ENCODE data around the gene FAM151B. TPM values are rescaled to one million over a fixed set of nuclear protein-coding genes. Genes with fewer than 3 reads are reported as not detected.

The FAM151B gene
- total and polyA plus RNA-seq, 2 donors (not counting 1 experiment from before 2014, with no cell fraction given): 1.1 TPM; not detected in 1

DNA sequence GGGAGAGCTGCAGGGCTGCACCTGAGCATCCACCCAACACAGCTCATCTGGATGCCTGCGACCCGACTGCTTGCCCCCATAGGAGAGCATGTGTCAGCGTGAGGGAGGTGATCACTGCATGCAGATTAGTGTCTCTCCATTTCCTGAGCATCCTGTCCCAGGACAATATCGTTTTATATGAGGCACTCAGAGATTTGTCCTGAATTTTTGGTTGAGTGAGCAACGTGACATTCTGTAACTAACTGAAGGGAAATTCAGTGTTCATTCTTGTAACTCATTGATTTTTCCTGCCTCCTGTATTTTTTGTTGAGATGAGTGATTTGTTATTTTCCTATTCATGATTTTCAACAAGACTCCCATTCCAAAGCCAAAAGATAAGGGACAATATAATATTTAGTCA, 102.9 kb downstream of the FAM151B start:
- no peaks in the 10 kb centered on the region for H3K9me3 ChIP-seq (ENCODE audit: control extremely low read depth in 1 of 3, control insufficient read depth in 2 of 3, insufficient read depth in 1 of 3, low read length in 2 of 3)
- H3K9ac ChIP-seq (ENCODE audit: low read length): no peak overlapping the region
- H3K27me3 Mint-ChIP-seq: peaks cover 9% of the 10 kb centered on the region
- no peaks in the 10 kb centered on the region for H3K4me1 ChIP-seq (ENCODE audit: control insufficient read depth in 2 of 2, insufficient read depth in 2 of 2, low read length in 2 of 2)
- H3K4me2 ChIP-seq (replicated peaks; ENCODE audit: low read depth, low read length, poor library complexity, severe bottlenecking): no peak overlapping the region
- intact Hi-C loops (cut with micrococcal nuclease): no loop called here
- no peaks in the 10 kb centered on the region for H3K36me3 ChIP-seq (replicated peaks in 1 of 2; ENCODE audit: control extremely low read depth in 1 of 2, control insufficient read depth in 1 of 2, extremely low read depth in 1 of 2, insufficient read depth in 2 of 2, low read length in 1 of 2)
- H3K9me3 Mint-ChIP-seq (ENCODE audit: insufficient read depth): no peaks in the 10 kb centered on the region
- DNase-seq (no peak), ATAC-seq (ENCODE audit: low read depth) (no peak)
- ChIA-PET CTCF (no interaction called here), POLR2A (no interaction called here)
- H4K20me1 ChIP-seq (ENCODE audit: control insufficient read depth, insufficient read depth, low read length, poor library complexity, severe bottlenecking): no peaks in the 10 kb centered on the region
- no peak overlapping the region for H2AFZ ChIP-seq (ENCODE audit: insufficient read depth, low read depth, low read length, poor library complexity, severe bottlenecking)
- no peaks in the 10 kb centered on the region for H3K4me1 Mint-ChIP-seq
- no peak overlapping the region for H3K27ac ChIP-seq (ENCODE audit: low read length in 2 of 2)
- H3K27ac Mint-ChIP-seq: no peak overlapping the region
- no peak overlapping the region for H3K4me3 ChIP-seq (ENCODE audit: control extremely low read depth in 1 of 5, extremely low read depth in 1 of 5, insufficient read depth in 1 of 5, low read depth in 2 of 5, low read length in 4 of 5)
- H3K79me2 ChIP-seq (ENCODE audit: control insufficient read depth, insufficient read depth, low read length): no peaks in the 10 kb centered on the region
- TF ChIP-seq, protein P1, sequence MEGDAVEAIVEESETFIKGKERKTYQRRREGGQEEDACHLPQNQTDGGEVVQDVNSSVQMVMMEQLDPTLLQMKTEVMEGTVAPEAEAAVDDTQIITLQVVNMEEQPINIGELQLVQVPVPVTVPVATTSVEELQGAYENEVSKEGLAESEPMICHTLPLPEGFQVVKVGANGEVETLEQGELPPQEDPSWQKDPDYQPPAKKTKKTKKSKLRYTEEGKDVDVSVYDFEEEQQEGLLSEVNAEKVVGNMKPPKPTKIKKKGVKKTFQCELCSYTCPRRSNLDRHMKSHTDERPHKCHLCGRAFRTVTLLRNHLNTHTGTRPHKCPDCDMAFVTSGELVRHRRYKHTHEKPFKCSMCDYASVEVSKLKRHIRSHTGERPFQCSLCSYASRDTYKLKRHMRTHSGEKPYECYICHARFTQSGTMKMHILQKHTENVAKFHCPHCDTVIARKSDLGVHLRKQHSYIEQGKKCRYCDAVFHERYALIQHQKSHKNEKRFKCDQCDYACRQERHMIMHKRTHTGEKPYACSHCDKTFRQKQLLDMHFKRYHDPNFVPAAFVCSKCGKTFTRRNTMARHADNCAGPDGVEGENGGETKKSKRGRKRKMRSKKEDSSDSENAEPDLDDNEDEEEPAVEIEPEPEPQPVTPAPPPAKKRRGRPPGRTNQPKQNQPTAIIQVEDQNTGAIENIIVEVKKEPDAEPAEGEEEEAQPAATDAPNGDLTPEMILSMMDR (IDR thresholded peaks at IDR 0.05): no peak
- TF ChIP-seq EZH2 (IDR thresholded peaks at IDR 0.05; ENCODE audit: borderline replicate concordance, insufficient read depth, low read depth, low read length, poor library complexity, severe bottlenecking): no peak
- H3K27me3 ChIP-seq (replicated peaks in 1 of 4; ENCODE audit: control extremely low read depth in 1 of 4, control insufficient read depth in 3 of 4, insufficient read depth in 4 of 4, low read length in 3 of 4): no peaks in the 10 kb centered on the region
- H3K4me3 Mint-ChIP-seq: no peak overlapping the region
- WGBS (ENCODE audit: insufficient coverage): 100% methylated on average over 1 of the region's 5 CpGs

GRCh38 chr5:80591352-80591751, 103.5 kb downstream of the FAM151B start:
- Mint-ChIP-seq H3K27me3 (peaks cover 9% of the 10 kb centered on the region), H3K4me3 (no peak overlapping the region), H3K9me3 (ENCODE audit: insufficient read depth) (no peaks in the 10 kb centered on the region), H3K4me1 (no peaks in the 10 kb centered on the region), H3K27ac (no peak overlapping the region)
- intact Hi-C loops (cut with micrococcal nuclease): no loop called here
- no peak overlapping the region for H2AFZ ChIP-seq (ENCODE audit: insufficient read depth, low read depth, low read length, poor library complexity, severe bottlenecking)
- H3K79me2 ChIP-seq (ENCODE audit: control insufficient read depth, insufficient read depth, low read length): no peaks in the 10 kb centered on the region
- no peak overlapping the region for H3K4me3 ChIP-seq (ENCODE audit: control extremely low read depth in 1 of 5, extremely low read depth in 1 of 5, insufficient read depth in 1 of 5, low read depth in 2 of 5, low read length in 4 of 5)
- no peak overlapping the region for H3K4me2 ChIP-seq (replicated peaks; ENCODE audit: low read depth, low read length, poor library complexity, severe bottlenecking)
- no peaks in the 10 kb centered on the region for H3K9me3 ChIP-seq (ENCODE audit: control extremely low read depth in 1 of 3, control insufficient read depth in 2 of 3, insufficient read depth in 1 of 3, low read length in 2 of 3)
- ATAC-seq (ENCODE audit: low read depth) (no peak), DNase-seq (no peak)
- no peaks in the 10 kb centered on the region for H3K36me3 ChIP-seq (replicated peaks in 1 of 2; ENCODE audit: control extremely low read depth in 1 of 2, control insufficient read depth in 1 of 2, extremely low read depth in 1 of 2, insufficient read depth in 2 of 2, low read length in 1 of 2)
- no peak overlapping the region for H3K9ac ChIP-seq (ENCODE audit: low read length)
- no peaks in the 10 kb centered on the region for H4K20me1 ChIP-seq (ENCODE audit: control insufficient read depth, insufficient read depth, low read length, poor library complexity, severe bottlenecking)
- ChIA-PET POLR2A (no interaction called here), CTCF (no interaction called here)
- H3K4me1 ChIP-seq (ENCODE audit: control insufficient read depth in 2 of 2, insufficient read depth in 2 of 2, low read length in 2 of 2): no peaks in the 10 kb centered on the region
- WGBS (ENCODE audit: insufficient coverage): 85% methylated on average over 2 of the region's 3 CpGs
- H3K27me3 ChIP-seq (replicated peaks in 1 of 4; ENCODE audit: control extremely low read depth in 1 of 4, control insufficient read depth in 3 of 4, insufficient read depth in 4 of 4, low read length in 3 of 4): no peaks in the 10 kb centered on the region
- H3K27ac ChIP-seq (ENCODE audit: low read length in 2 of 2): no peak overlapping the region
- TF ChIP-seq, protein P1 (IDR thresholded peaks at IDR 0.05): no peak
- no peak for TF ChIP-seq EZH2 (IDR thresholded peaks at IDR 0.05; ENCODE audit: borderline replicate concordance, insufficient read depth, low read depth, low read length, poor library complexity, severe bottlenecking)
